ENCODE measurements around the gene PRPH2.

The PRPH2 gene

GRCh38 chr6:42722497-42722896 is at the start of gene PRPH2:
TSS of gene PRPH2 (minus strand) at chr6:42722597. CDS start at chr6:42722334, 263 bp downstream.
- DNase-seq: no peak
- in situ Hi-C loops (cut with HindIII; ENCODE audit: low pct_ligation_motif_present, low pct_unique_long_range_greater_than_20kb, low sequenced_read_pairs): no loop called here

- in situ Hi-C loops (cut with HindIII; ENCODE audit: low pct_ligation_motif_present, low pct_unique_long_range_greater_than_20kb, low sequenced_read_pairs): no loop called here
- DNase-seq: no peak
These were observed 49.3 kb upstream of the PRPH2 start for GRCh38 chr6:42771741-42772100.

GRCh38 chr6:42769836-42770235 is 47.4 kb upstream of the PRPH2 start:
- in situ Hi-C loops (cut with HindIII; ENCODE audit: low pct_ligation_motif_present, low pct_unique_long_range_greater_than_20kb, low sequenced_read_pairs): no loop called here
- DNase-seq: no peak

- DNase-seq: no peak
- in situ Hi-C loops (cut with HindIII; ENCODE audit: low pct_ligation_motif_present, low pct_unique_long_range_greater_than_20kb, low sequenced_read_pairs): no loop called here
These were observed 46.7 kb upstream of the PRPH2 start for GRCh38 chr6:42769051-42769450.

GRCh38 chr6:42766163-42766670 is 43.8 kb upstream of the PRPH2 start:
- no peak for DNase-seq
- in situ Hi-C loops (cut with HindIII; ENCODE audit: low pct_ligation_motif_present, low pct_unique_long_range_greater_than_20kb, low sequenced_read_pairs): no loop called here

GRCh38 chr6:42764911-42765648 is 42.7 kb upstream of the PRPH2 start:
- in situ Hi-C loops (cut with HindIII; ENCODE audit: low pct_ligation_motif_present, low pct_unique_long_range_greater_than_20kb, low sequenced_read_pairs): no loop called here
- no peak for DNase-seq

- no peak for DNase-seq
- in situ Hi-C loops (cut with HindIII; ENCODE audit: low pct_ligation_motif_present, low pct_unique_long_range_greater_than_20kb, low sequenced_read_pairs): no loop called here
These were observed 40.6 kb upstream of the PRPH2 start for GRCh38 chr6:42762950-42763349.

- no peak for DNase-seq
- in situ Hi-C loops (cut with HindIII; ENCODE audit: low pct_ligation_motif_present, low pct_unique_long_range_greater_than_20kb, low sequenced_read_pairs): no loop called here
These were observed 40.0 kb upstream of the PRPH2 start for GRCh38 chr6:42762426-42762859.

- DNase-seq: no peak
- in situ Hi-C loops (cut with HindIII; ENCODE audit: low pct_ligation_motif_present, low pct_unique_long_range_greater_than_20kb, low sequenced_read_pairs): no loop called here
These were observed 39.1 kb upstream of the PRPH2 start for GRCh38 chr6:42761287-42762067.

- in situ Hi-C loops (cut with HindIII; ENCODE audit: low pct_ligation_motif_present, low pct_unique_long_range_greater_than_20kb, low sequenced_read_pairs): no loop called here
These were observed 36.5 kb upstream of the PRPH2 start for GRCh38 chr6:42758756-42759430.

GRCh38 chr6:42756722-42757121 is 34.3 kb upstream of the PRPH2 start:
- no peak for DNase-seq
- in situ Hi-C loops (cut with HindIII; ENCODE audit: low pct_ligation_motif_present, low pct_unique_long_range_greater_than_20kb, low sequenced_read_pairs): no loop called here

More at GRCh38 chr6:42758756-42759430, 36.5 kb upstream of the PRPH2 start:
- no peak for DNase-seq

GRCh38 chr6:42754759-42755158 is 32.4 kb upstream of the PRPH2 start:
- in situ Hi-C loops (cut with HindIII; ENCODE audit: low pct_ligation_motif_present, low pct_unique_long_range_greater_than_20kb, low sequenced_read_pairs): no loop called here

GRCh38 chr6:42751055-42751454 is 28.7 kb upstream of the PRPH2 start:
- in situ Hi-C loops (cut with HindIII; ENCODE audit: low pct_ligation_motif_present, low pct_unique_long_range_greater_than_20kb, low sequenced_read_pairs): no loop called here
- DNase-seq: no peak

More at GRCh38 chr6:42754759-42755158, 32.4 kb upstream of the PRPH2 start:
- no peak for DNase-seq

- in situ Hi-C loops (cut with HindIII; ENCODE audit: low pct_ligation_motif_present, low pct_unique_long_range_greater_than_20kb, low sequenced_read_pairs): no loop called here
- no peak for DNase-seq
These were observed 26.0 kb upstream of the PRPH2 start for GRCh38 chr6:42748203-42748898.

- peak; percentile 86 for DNase-seq
- in situ Hi-C loops (cut with HindIII; ENCODE audit: low pct_ligation_motif_present, low pct_unique_long_range_greater_than_20kb, low sequenced_read_pairs): no loop called here
These were observed 24.3 kb upstream of the PRPH2 start for GRCh38 chr6:42746463-42747391.

- DNase-seq: peak; percentile 95
- in situ Hi-C loops (cut with HindIII; ENCODE audit: low pct_ligation_motif_present, low pct_unique_long_range_greater_than_20kb, low sequenced_read_pairs): no loop called here
These were observed 23.5 kb upstream of the PRPH2 start, which contains the start of gene TBCC for GRCh38 chr6:42745640-42746462. TSS of gene TBCC (minus strand) at chr6:42746103. CDS start at chr6:42746073, 30 bp downstream.

All from ACHN (cell line).